DND-41 (cell line): ENCODE results near the gene CBARP.

Source experiments
- CTCF ChIP-seq: IDR thresholded peaks from 2 replicates; pipeline ENCODE4 v1.5.1; 2012; ENCODE audit warnings: borderline replicate concordance, low read length, moderate library complexity, mild to moderate bottlenecking; ENCODE audit not compliant: poor library complexity, severe bottlenecking; ENCODE audit errors: extremely low read depth
- EZH2 ChIP-seq: IDR thresholded peaks from 3 replicates; pipeline ENCODE4 v1.6.1; 2012; ENCODE audit warnings: borderline replicate concordance, low read depth, mild to moderate bottlenecking, moderate library complexity, low read length, inconsistent platforms; ENCODE audit not compliant: severe bottlenecking

- TF ChIP-seq CTCF (no peak), EZH2 (no peak)
Measured at GRCh38 chr19:1275976-1276627, 38.3 kb upstream of the CBARP start.
